ENCODE results near the gene DMXL2. TPM values are rescaled to one million over a fixed set of nuclear protein-coding genes. Genes with fewer than 3 reads are reported as not detected.

DMXL2 gene
- total and polyA plus RNA-seq, 9 of the 15 experiments (the other 6 are each of a cell fraction or from before 2014, with no cell fraction given): 9.3 to 57.7 (median 30.7) TPM

GRCh38 chr15:51647128-51647562 is 24.6 kb upstream of the DMXL2 start (continued):
- 0 out of 2 replicates have a peak, but pooled peaks have one; percentile 6 for TF ChIP-seq ZNF384 (IDR thresholded peaks at IDR 0.05; ENCODE audit: low read depth, low read length)
- peak; percentile 93 for TF ChIP-seq SMARCC2 (IDR thresholded peaks at IDR 0.05; ENCODE audit: low read depth)
- no peak for TF ChIP-seq PRPF4 (IDR thresholded peaks at IDR 0.05; ENCODE audit: insufficient read depth, low read depth, low read length, poor library complexity, severe bottlenecking)
- TF ChIP-seq, protein P1, sequence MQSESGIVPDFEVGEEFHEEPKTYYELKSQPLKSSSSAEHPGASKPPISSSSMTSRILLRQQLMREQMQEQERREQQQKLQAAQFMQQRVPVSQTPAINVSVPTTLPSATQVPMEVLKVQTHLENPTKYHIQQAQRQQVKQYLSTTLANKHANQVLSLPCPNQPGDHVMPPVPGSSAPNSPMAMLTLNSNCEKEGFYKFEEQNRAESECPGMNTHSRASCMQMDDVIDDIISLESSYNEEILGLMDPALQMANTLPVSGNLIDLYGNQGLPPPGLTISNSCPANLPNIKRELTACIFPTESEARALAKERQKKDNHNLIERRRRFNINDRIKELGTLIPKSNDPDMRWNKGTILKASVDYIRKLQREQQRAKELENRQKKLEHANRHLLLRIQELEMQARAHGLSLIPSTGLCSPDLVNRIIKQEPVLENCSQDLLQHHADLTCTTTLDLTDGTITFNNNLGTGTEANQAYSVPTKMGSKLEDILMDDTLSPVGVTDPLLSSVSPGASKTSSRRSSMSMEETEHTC (IDR thresholded peaks at IDR 0.05): peak; percentile 82; the same call in 1 of the 2 replicates
- no peak for TF ChIP-seq ZNF507 (tag; conservative IDR thresholded peaks at IDR 0.05)
- TF ChIP-seq NCOA1 (IDR thresholded peaks at IDR 0.05; ENCODE audit: low read depth): peak; percentile 82; the same call in 1 of the 2 replicates
- no peak for TF ChIP-seq POU5F1 (IDR thresholded peaks at IDR 0.05; ENCODE audit: borderline replicate concordance, low read depth, low read length, partially characterized antibody)
- peak; percentile 93 for TF ChIP-seq KLF1 (tag; IDR thresholded peaks at IDR 0.05)
- TF ChIP-seq ZNF3 (CRISPR knock-in tag; IDR thresholded peaks at IDR 0.05): no peak
- TF ChIP-seq CHD2 (IDR thresholded peaks at IDR 0.05; ENCODE audit: low read depth, low read length): no peak
- TF ChIP-seq, protein P2, sequence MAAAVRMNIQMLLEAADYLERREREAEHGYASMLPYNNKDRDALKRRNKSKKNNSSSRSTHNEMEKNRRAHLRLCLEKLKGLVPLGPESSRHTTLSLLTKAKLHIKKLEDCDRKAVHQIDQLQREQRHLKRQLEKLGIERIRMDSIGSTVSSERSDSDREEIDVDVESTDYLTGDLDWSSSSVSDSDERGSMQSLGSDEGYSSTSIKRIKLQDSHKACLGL (CRISPR knock-in tag; IDR thresholded peaks at IDR 0.05; ENCODE audit: borderline replicate concordance, poor library complexity, severe bottlenecking): no peak
- TF ChIP-seq, protein P3, sequence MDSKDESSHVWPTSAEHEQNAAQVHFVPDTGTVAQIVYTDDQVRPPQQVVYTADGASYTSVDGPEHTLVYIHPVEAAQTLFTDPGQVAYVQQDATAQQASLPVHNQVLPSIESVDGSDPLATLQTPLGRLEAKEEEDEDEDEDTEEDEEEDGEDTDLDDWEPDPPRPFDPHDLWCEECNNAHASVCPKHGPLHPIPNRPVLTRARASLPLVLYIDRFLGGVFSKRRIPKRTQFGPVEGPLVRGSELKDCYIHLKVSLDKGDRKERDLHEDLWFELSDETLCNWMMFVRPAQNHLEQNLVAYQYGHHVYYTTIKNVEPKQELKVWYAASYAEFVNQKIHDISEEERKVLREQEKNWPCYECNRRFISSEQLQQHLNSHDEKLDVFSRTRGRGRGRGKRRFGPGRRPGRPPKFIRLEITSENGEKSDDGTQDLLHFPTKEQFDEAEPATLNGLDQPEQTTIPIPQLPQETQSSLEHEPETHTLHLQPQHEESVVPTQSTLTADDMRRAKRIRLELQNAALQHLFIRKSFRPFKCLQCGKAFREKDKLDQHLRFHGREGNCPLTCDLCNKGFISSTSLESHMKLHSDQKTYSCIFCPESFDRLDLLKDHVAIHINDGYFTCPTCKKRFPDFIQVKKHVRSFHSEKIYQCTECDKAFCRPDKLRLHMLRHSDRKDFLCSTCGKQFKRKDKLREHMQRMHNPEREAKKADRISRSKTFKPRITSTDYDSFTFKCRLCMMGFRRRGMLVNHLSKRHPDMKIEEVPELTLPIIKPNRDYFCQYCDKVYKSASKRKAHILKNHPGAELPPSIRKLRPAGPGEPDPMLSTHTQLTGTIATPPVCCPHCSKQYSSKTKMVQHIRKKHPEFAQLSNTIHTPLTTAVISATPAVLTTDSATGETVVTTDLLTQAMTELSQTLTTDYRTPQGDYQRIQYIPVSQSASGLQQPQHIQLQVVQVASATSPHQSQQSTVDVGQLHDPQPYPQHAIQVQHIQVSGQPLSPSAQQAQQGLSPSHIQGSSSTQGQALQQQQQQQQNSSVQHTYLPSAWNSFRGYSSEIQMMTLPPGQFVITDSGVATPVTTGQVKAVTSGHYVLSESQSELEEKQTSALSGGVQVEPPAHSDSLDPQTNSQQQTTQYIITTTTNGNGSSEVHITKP (IDR thresholded peaks at IDR 0.05; ENCODE audit: partially characterized antibody): peak; percentile 86
- no peak for TF ChIP-seq IFI16 (CRISPR knock-in tag; IDR thresholded peaks at IDR 0.05)
- TF ChIP-seq ZNF12 (CRISPR knock-in tag; IDR thresholded peaks at IDR 0.05): no peak
- TF ChIP-seq E2F3 (CRISPR knock-in tag; IDR thresholded peaks at IDR 0.05): no peak
- no peak for TF ChIP-seq ZSCAN29 (IDR thresholded peaks at IDR 0.05)
- no peak for TF ChIP-seq NR1H2 (CRISPR knock-in tag; IDR thresholded peaks at IDR 0.05)
- TF ChIP-seq ZNF512 (tag; IDR thresholded peaks at IDR 0.05): no peak
- TF ChIP-seq ZNF263 (CRISPR knock-in tag; IDR thresholded peaks at IDR 0.05; ENCODE audit: borderline replicate concordance): no peak
- peak; percentile 88 for TF ChIP-seq SMAD1 (IDR thresholded peaks at IDR 0.05; ENCODE audit: low read depth, low read length, partially characterized antibody)
- TF ChIP-seq SNIP1 (IDR thresholded peaks at IDR 0.05; ENCODE audit: low read depth): no peak
- no peak for TF ChIP-seq KAT2B (IDR thresholded peaks at IDR 0.05; ENCODE audit: low read depth, low read length)
- no peak for TF ChIP-seq NELFE (IDR thresholded peaks at IDR 0.05; ENCODE audit: insufficient read depth, insufficient read length)
- TF ChIP-seq ARHGAP35 (IDR thresholded peaks at IDR 0.05; ENCODE audit: partially characterized antibody): no peak
- TF ChIP-seq MCM7 (IDR thresholded peaks at IDR 0.05): no peak
